ENCODE results near the gene CDNF.

CDNF gene

GRCh38 chr10:14784459-14785055, 53.3 kb downstream of the CDNF start:
- no peak for DNase-seq

- no peak for DNase-seq
Measured at GRCh38 chr10:14782691-14783363, 55.0 kb downstream of the CDNF start.

- no peak for DNase-seq
Measured at GRCh38 chr10:14781763-14782162, 56.1 kb downstream of the CDNF start.

- DNase-seq: no peak
Measured at GRCh38 chr10:14779001-14779651, 58.7 kb downstream of the CDNF start.

- DNase-seq: no peak
Measured at GRCh38 chr10:14776546-14776945, 61.3 kb downstream of the CDNF start.

- no peak for DNase-seq
Measured at GRCh38 chr10:14775656-14776055, 62.2 kb downstream of the CDNF start.

GRCh38 chr10:14774797-14775196, 63.0 kb downstream of the CDNF start, which contains the start of gene FAM107B:
Gene FAM107B (minus strand): TSS chr10:14774897. CDS start chr10:14774663, 234 bp downstream.
- DNase-seq: no peak

- no peak for DNase-seq
Measured at GRCh38 chr10:14774214-14774580, 63.6 kb downstream of the CDNF start.

GRCh38 chr10:14773551-14774213, 64.2 kb downstream of the CDNF start:
- no peak for DNase-seq

- DNase-seq: no peak
Measured at GRCh38 chr10:14772399-14772798, 65.4 kb downstream of the CDNF start.

GRCh38 chr10:14770927-14771326, 66.9 kb downstream of the CDNF start:
- no peak for DNase-seq
